ENCODE data around the gene RAB20. TPM values are rescaled to one million over a fixed set of nuclear protein-coding genes. Genes with fewer than 3 reads are reported as not detected.
A peak's percentile ranks its signal among the peaks of the same experiment; 100 is the strongest.

The RAB20 gene
- total RNA-seq, 1 experiment from 2014 or later = 7.9 TPM

DNA sequence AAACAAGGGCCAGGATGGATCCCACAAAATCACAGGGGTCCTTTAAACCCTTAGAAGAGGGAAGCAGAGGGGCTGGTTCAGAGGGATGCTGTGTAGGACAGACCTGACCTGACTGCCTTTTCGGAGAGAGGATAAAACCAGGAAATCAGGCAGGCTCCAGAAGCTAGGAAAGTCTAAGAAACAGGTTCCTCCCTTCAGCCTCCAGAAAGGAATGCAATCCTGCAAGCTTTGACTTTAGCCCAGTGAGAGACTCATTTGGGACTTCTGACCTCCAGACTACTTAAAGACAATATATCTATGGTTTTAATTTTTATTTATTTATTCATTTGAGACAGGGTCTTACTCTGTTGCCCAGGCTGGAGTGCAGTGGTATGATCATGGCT lies 5.3 kb downstream of the RAB20 start:
- peak overlapping the region; percentile 34; the same call in 1 of the 2 replicates for H3K27ac ChIP-seq (ENCODE audit: low read length)
- ChIA-PET CTCF (no interaction called here), POLR2A (no interaction called here)
- no TSS peak for BruUV-seq (replicated peaks)
- H3K4me1 ChIP-seq (ENCODE audit: control insufficient read depth, insufficient read depth, low read length) = peaks cover 8% of the 10 kb centered on the region
- no peaks in the 10 kb centered on the region for H3K9me3 ChIP-seq (ENCODE audit: control insufficient read depth, insufficient read depth, low read depth, low read length)
- no peak overlapping the region for H3K4me3 ChIP-seq (ENCODE audit: low read depth in 2 of 2, low read length in 2 of 2)
- DNase-seq (ENCODE audit: low read depth, low spot score) (no peak), ATAC-seq (no peak)
- TF ChIP-seq, protein P1, sequence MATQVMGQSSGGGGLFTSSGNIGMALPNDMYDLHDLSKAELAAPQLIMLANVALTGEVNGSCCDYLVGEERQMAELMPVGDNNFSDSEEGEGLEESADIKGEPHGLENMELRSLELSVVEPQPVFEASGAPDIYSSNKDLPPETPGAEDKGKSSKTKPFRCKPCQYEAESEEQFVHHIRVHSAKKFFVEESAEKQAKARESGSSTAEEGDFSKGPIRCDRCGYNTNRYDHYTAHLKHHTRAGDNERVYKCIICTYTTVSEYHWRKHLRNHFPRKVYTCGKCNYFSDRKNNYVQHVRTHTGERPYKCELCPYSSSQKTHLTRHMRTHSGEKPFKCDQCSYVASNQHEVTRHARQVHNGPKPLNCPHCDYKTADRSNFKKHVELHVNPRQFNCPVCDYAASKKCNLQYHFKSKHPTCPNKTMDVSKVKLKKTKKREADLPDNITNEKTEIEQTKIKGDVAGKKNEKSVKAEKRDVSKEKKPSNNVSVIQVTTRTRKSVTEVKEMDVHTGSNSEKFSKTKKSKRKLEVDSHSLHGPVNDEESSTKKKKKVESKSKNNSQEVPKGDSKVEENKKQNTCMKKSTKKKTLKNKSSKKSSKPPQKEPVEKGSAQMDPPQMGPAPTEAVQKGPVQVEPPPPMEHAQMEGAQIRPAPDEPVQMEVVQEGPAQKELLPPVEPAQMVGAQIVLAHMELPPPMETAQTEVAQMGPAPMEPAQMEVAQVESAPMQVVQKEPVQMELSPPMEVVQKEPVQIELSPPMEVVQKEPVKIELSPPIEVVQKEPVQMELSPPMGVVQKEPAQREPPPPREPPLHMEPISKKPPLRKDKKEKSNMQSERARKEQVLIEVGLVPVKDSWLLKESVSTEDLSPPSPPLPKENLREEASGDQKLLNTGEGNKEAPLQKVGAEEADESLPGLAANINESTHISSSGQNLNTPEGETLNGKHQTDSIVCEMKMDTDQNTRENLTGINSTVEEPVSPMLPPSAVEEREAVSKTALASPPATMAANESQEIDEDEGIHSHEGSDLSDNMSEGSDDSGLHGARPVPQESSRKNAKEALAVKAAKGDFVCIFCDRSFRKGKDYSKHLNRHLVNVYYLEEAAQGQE (IDR thresholded peaks at IDR 0.05; ENCODE audit: insufficient read depth in 1 of 2, low read depth in 2 of 2, low read length in 1 of 2) = no peak
- TF ChIP-seq POLR2AphosphoS5 (IDR thresholded peaks at IDR 0.05; ENCODE audit: low read depth, low read length) (no peak), SIN3A (IDR thresholded peaks at IDR 0.05; ENCODE audit: borderline replicate concordance, insufficient read depth, low read depth, low read length) (no peak), TCF7L2 (IDR thresholded peaks at IDR 0.05; ENCODE audit: low read depth, low read length) (no peak)
- TF ChIP-seq, protein P2, sequence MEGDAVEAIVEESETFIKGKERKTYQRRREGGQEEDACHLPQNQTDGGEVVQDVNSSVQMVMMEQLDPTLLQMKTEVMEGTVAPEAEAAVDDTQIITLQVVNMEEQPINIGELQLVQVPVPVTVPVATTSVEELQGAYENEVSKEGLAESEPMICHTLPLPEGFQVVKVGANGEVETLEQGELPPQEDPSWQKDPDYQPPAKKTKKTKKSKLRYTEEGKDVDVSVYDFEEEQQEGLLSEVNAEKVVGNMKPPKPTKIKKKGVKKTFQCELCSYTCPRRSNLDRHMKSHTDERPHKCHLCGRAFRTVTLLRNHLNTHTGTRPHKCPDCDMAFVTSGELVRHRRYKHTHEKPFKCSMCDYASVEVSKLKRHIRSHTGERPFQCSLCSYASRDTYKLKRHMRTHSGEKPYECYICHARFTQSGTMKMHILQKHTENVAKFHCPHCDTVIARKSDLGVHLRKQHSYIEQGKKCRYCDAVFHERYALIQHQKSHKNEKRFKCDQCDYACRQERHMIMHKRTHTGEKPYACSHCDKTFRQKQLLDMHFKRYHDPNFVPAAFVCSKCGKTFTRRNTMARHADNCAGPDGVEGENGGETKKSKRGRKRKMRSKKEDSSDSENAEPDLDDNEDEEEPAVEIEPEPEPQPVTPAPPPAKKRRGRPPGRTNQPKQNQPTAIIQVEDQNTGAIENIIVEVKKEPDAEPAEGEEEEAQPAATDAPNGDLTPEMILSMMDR (IDR thresholded peaks at IDR 0.05) = no peak
- no peaks in the 10 kb centered on the region for H3K36me3 ChIP-seq (ENCODE audit: control insufficient read depth, insufficient read depth, low read length)
- intact Hi-C loops (cut with micrococcal nuclease; ENCODE audit: unreplicated experiment) (loop anchor here (5.0 kb wide), 1 partner anchor 99 kb away; no protein-coding TSS in a partner anchor), in situ Hi-C loops (cut with HindIII; ENCODE audit: low pct_unique_long_range_greater_than_20kb, low sequenced_read_pairs) (no loop called here)
- H3K27me3 ChIP-seq (ENCODE audit: control insufficient read depth, insufficient read depth, low read length) = no peaks in the 10 kb centered on the region

DNA sequence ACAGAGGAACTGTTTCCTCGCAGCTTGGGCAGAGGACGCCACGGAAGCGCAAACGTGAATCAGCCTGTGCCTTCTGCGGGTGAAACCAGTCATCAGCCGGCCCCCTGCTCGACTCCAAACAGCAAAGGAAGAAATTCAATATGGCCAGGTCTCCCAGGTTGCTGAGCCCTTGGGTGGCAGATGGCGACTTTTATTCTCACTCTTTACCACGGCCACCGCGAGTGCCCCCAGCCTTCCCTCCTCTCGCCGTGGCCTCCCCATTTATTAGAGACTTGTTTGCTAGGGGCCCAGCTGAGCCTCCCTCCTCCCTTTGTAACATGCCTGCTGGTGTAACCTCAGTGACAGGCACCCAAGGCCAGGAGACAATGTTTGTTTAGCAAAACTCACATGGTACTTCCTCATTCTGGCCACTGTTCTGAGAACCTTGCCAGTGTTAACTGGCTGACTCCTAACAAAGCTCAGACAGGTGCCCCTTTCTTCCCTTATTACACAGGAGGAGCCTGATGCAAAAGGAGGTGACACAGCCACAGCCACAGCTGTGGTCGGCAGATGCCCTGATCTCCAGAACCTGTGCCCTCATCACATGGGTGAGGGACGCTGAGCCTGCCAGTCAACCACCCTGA lies 5.8 kb downstream of the RAB20 start:
- Histone ChIP-seq H3K27ac (ENCODE audit: low read length) (peak overlapping the region; percentile 34; the same call in 1 of the 2 replicates), H3K36me3 (ENCODE audit: control insufficient read depth, insufficient read depth, low read length) (no peaks in the 10 kb centered on the region), H3K4me3 (ENCODE audit: low read depth in 2 of 2, low read length in 2 of 2) (no peak overlapping the region), H3K4me1 (ENCODE audit: control insufficient read depth, insufficient read depth, low read length) (peaks cover 11% of the 10 kb centered on the region), H3K9me3 (ENCODE audit: control insufficient read depth, insufficient read depth, low read depth, low read length) (no peaks in the 10 kb centered on the region), H3K27me3 (ENCODE audit: control insufficient read depth, insufficient read depth, low read length) (no peaks in the 10 kb centered on the region)
- CTCF ChIA-PET = no interaction called here
- POLR2A ChIA-PET = no interaction called here
- intact Hi-C loops (cut with micrococcal nuclease; ENCODE audit: unreplicated experiment) (loop anchor here (5.0 kb wide), 1 partner anchor 98 kb away; no protein-coding TSS in a partner anchor), in situ Hi-C loops (cut with HindIII; ENCODE audit: low pct_unique_long_range_greater_than_20kb, low sequenced_read_pairs) (no loop called here)
- DNase-seq (ENCODE audit: low read depth, low spot score) (no peak), ATAC-seq (no peak)
- no peak for TF ChIP-seq TCF7L2 (IDR thresholded peaks at IDR 0.05; ENCODE audit: low read depth, low read length)
- TF ChIP-seq, protein P2 (IDR thresholded peaks at IDR 0.05) = no peak
- TF ChIP-seq, protein P1 (IDR thresholded peaks at IDR 0.05; ENCODE audit: insufficient read depth in 1 of 2, low read depth in 2 of 2, low read length in 1 of 2) = no peak
- no peak for TF ChIP-seq POLR2AphosphoS5 (IDR thresholded peaks at IDR 0.05; ENCODE audit: low read depth, low read length)
- no peak for TF ChIP-seq SIN3A (IDR thresholded peaks at IDR 0.05; ENCODE audit: borderline replicate concordance, insufficient read depth, low read depth, low read length)
- no TSS peak for BruUV-seq (replicated peaks)
